Measurements from ENCODE around the gene HDGFL2.
"Not testable (repeated sequence)": the region's sequence is repeated elsewhere in the genome, so short reads cannot be mapped to it uniquely, and the experiment has no call there.

The HDGFL2 gene

GRCh38 chr19:4536798-4537197 is 64.7 kb downstream of the HDGFL2 start:
- DNase-seq (ENCODE audit: low spot score): no peak

GRCh38 chr19:4537953-4538600 is 66.0 kb downstream of the HDGFL2 start:
- DNase-seq (ENCODE audit: low spot score): no peak

GRCh38 chr19:4538601-4538954 is 66.5 kb downstream of the HDGFL2 start:
- DNase-seq (ENCODE audit: low spot score): no peak

- DNase-seq (ENCODE audit: low spot score): no peak
Observed at GRCh38 chr19:4539169-4539692, 67.1 kb downstream of the HDGFL2 start.

GRCh38 chr19:4539693-4540581 is 67.8 kb downstream of the HDGFL2 start, which contains the start of gene LRG1:
LRG1 (minus strand) TSS chr19:4540036; CDS start chr19:4540013, 23 bp downstream.
- DNase-seq (ENCODE audit: low spot score): no peak

GRCh38 chr19:4541114-4541805 is 69.2 kb downstream of the HDGFL2 start:
- no peak for DNase-seq (ENCODE audit: low spot score)

GRCh38 chr19:4541806-4542145 is 69.7 kb downstream of the HDGFL2 start:
- DNase-seq (ENCODE audit: low spot score): not testable (repeated sequence)

GRCh38 chr19:4542896-4543841 is 71.1 kb downstream of the HDGFL2 start:
- DNase-seq (ENCODE audit: low spot score): no peak

- no peak for DNase-seq (ENCODE audit: low spot score)
Observed at GRCh38 chr19:4543842-4544647, 71.9 kb downstream of the HDGFL2 start.

GRCh38 chr19:4547303-4548237 is 75.5 kb downstream of the HDGFL2 start:
- no peak for DNase-seq (ENCODE audit: low spot score)

- DNase-seq (ENCODE audit: low spot score): no peak
Observed at GRCh38 chr19:4548238-4548584, 76.1 kb downstream of the HDGFL2 start.

- DNase-seq (ENCODE audit: low spot score): no peak
Observed at GRCh38 chr19:4550018-4550417, 77.9 kb downstream of the HDGFL2 start.

- no peak for DNase-seq (ENCODE audit: low spot score)
Observed at GRCh38 chr19:4550479-4551050, 78.5 kb downstream of the HDGFL2 start.

Measured in Ammon's horn (tissue), 1 donor.